GM10248 (cell line): ENCODE measurements around the gene VANGL1.

ENCODE experiments used
- CTCF ChIA-PET: fragments of 300-600 bp; sonication (Branson Sonifier 250); formaldehyde crosslinking; extraction: SDS; loops from one replicate; lab custom pipeline; 2021; ENCODE audit warnings: antibody characterized with exemption; lab: Yijun Ruan, JAX
- POLR2A ChIA-PET: fragments of 350-650 bp; sonication (Branson Sonifier 250); formaldehyde crosslinking; extraction: SDS; loops from one replicate; lab custom pipeline; 2020; ENCODE audit warnings: antibody characterized with exemption; lab: Yijun Ruan, JAX
- DNase-seq: peaks from one replicate; pipeline ENCODE4 v3.0.0; 2012; ENCODE audit errors: extremely low spot score
- CTCF ChIP-seq: IDR thresholded peaks from 2 replicates; pipeline ENCODE4 v1.5.1; 2012; ENCODE audit warnings: mild to moderate bottlenecking, low read depth; ENCODE audit errors: extremely low read depth, missing control alignments, control extremely low read depth

VANGL1 gene

GRCh38 chr1:115727706-115728249 is 86.0 kb downstream of the VANGL1 start:
- POLR2A ChIA-PET, result no interaction called here
- CTCF ChIA-PET, result interaction anchor here (0.8 to 1.3 kb wide), 5 partner anchors 9 to 44 kb away, joined by 3 to 9 read pairs (median 3); no protein-coding TSS in a partner anchor
- no peak for DNase-seq
- no peak for TF ChIP-seq CTCF

- DNase-seq, result no peak
- no peak for TF ChIP-seq CTCF
- ChIA-PET POLR2A (no interaction called here), CTCF (interaction anchor here (0.8 to 1.3 kb wide), 5 partner anchors 9 to 43 kb away, joined by 3 to 9 read pairs (median 3); no protein-coding TSS in a partner anchor)
These were observed 86.6 kb downstream of the VANGL1 start for GRCh38 chr1:115728341-115728740.

DNA sequence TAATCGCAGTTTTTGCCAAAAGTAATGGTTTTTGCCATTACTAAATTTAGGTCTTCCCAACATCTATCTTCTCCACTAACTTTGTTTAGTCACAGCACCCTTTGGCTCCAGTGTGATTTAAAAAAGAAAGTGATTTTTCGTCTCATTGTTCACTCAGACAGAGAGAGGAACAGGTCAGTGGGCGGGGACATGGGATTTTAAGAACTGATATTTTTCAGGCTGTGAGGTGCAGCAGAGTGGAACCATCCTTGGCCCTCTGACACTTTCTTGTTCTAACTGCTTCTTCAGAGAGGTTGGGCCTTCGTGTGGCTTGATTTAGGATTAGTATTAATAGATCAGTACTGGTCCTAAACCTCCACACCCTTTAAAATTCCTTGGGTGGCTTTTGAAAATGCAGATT is 88.0 kb downstream of the VANGL1 start:
- peak; percentile 73 for DNase-seq
- TF ChIP-seq CTCF, result no peak
- ChIA-PET CTCF (interaction anchor here (1.0 kb wide), 1 partner anchor 11 kb away, joined by 3 read pairs; no protein-coding TSS in a partner anchor), POLR2A (no interaction called here)

DNA sequence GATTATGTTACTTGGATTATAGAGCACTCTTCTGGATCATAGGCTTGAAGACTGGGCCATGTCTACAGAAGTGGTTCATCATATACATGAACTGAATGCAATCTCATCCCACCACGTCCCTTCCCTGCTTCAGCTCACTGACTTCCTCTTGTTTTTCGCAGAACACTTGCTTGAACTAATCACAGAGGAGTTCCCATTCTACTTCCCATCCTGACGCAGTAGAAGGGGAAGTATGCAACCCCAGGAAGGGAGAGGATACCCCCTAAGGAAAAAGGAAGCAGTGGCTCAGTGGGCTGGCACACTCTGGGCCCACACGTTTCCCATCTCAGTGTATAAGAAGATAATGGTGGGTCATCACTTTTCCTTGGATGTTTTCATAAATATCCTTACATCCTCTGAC is 90.5 kb downstream of the VANGL1 start:
- POLR2A ChIA-PET, result no interaction called here
- CTCF ChIA-PET, result no interaction called here
- no peak for DNase-seq
- TF ChIP-seq CTCF, result no peak

GRCh38 chr1:115740811-115741210 is 99.0 kb downstream of the VANGL1 start:
- DNase-seq, result no peak
- ChIA-PET POLR2A (no interaction called here), CTCF (interaction anchor here (0.8 to 1.7 kb wide), 6 partner anchors 11 to 79 kb away, joined by 3 to 4 read pairs (median 3); no protein-coding TSS in a partner anchor)
- TF ChIP-seq CTCF, result no peak

GRCh38 chr1:115744646-115745275 is 103.0 kb downstream of the VANGL1 start:
- no peak for DNase-seq
- ChIA-PET CTCF (no interaction called here), POLR2A (no interaction called here)
- no peak for TF ChIP-seq CTCF
